Omental fat pad (tissue), 4 donors: ENCODE data around the gene MAP2K1. TPM values are rescaled to one million over a fixed set of nuclear protein-coding genes. Genes with fewer than 3 reads are reported as not detected.
"Not testable (repeated sequence)": the region's sequence is repeated elsewhere in the genome, so short reads cannot be mapped to it uniquely, and the experiment has no call there.

Experiments used
- ATAC-seq: fragments of 150-250 bp; one replicate; pipeline ENCODE4 v1.9.1; 2016; ENCODE audit warnings: mild to moderate bottlenecking, moderate library complexity; ENCODE audit not compliant: low FRiP score
- DNase-seq: peaks from one replicate; pipeline ENCODE4 v3.0.0-alpha.2; 2019; ENCODE audit warnings: low spot score
- CTCF ChIP-seq, 3 donors: fragments of 450-650 bp; IDR thresholded peaks; one replicate each; pipeline ENCODE4 v1.5.1; 2016 to 2017; ENCODE audit warnings: antibody characterized with exemption in 3 of 3, mild to moderate bottlenecking in 3 of 3, moderate library complexity in 2 of 3
- total RNA-seq, 4 donors: library from RNA; depleted of rRNA; stranded (reverse); fragments of >200 nt; gene quantifications; one replicate each; pipeline ENCODE4 v1.1.0, GENCODE V29; 2016

The MAP2K1 gene
- total RNA-seq, 4 donors from 2014 or later = 49.3 to 63.2 (median 59.6) TPM

DNA sequence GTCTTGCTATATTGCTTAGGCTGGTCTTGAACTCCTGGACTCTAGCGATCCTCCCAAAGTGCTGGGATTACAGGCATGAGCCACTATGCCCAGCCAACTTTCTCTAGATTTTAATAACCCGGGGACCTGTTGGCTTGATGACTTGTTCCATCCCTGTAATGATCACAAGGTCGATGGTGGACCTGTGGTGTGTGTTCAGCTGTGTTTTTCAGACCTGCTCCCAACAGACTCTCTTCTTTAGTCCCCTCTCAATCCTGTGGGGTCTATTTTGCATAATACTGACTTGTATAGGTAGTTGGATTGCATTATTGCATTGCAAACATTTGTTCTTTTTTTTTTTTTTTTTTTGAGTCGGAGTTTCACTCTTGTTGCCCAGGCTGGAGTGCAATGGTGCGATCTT lies 1.9 kb downstream of the MAP2K1 start:
- no peak for DNase-seq
- no peak for TF ChIP-seq CTCF (IDR thresholded peaks at IDR 0.05)

DNA sequence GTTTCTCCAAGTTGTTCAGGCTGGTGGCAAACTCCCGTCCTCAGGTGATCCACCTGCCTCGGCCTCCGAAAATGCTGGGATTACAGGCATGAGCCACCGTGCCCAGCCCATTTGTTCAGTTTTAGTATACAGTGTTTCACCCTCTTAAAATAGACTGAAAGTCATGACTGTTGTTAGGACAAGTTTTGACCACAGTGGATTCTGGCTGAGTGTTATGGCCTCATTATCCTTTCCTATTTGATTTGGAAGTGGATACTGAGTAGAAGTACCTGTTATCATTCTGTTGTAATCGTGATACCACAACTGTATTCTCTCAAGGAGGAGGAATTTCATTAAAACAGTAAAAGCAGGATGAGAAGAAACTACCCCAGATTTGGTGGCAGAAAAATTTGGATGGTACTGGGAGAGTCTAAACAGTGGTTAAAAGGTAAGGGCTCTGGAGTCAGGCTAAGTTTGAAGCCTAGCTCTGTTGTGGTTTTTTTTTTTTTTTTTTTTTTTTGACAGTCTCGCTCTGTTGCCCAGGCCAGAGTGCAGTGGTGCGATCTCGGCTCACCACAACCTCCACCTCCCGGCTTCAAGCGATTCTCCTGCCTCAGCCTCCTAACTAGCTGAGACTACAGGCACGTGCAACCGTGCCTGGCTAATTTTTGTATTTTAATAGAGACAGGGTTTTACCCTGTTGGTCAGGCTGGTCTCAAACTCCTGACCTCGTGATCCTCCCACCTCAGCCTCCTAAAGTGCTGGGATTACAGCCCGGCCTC lies 2.6 kb downstream of the MAP2K1 start:
- no peak for TF ChIP-seq CTCF (IDR thresholded peaks at IDR 0.05)
- ATAC-seq = no peak
- no peak for DNase-seq

More for the DNA sequence above, 1.9 kb downstream of the MAP2K1 start:
- ATAC-seq = no peak

DNA sequence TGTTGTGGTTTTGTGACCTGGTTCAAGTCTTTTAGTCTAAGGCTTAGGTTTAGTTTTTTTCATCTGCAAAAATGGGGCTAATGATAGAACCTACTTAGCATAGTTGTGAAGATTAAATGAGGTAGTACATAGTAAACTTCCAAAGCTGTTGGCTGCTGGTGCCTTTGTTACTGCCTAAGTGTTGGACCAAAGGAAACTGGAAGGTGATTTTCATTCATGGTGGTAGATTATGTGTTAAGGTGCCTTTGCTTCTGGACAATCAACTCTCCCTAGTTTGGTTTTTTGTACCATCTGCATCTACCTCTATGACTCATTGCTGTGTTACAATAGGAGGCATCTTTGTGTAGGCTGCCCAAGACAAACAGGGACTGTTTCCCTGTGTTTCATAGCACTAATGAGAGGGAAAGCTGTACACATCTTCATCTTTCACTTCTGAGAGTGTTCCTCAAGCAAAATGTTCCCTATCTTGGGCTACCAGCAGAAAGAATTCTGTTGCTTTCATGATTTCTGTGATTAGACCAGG lies 3.2 kb downstream of the MAP2K1 start:
- DNase-seq (no peak), ATAC-seq (no peak)
- TF ChIP-seq CTCF (IDR thresholded peaks at IDR 0.05) = no peak

DNA sequence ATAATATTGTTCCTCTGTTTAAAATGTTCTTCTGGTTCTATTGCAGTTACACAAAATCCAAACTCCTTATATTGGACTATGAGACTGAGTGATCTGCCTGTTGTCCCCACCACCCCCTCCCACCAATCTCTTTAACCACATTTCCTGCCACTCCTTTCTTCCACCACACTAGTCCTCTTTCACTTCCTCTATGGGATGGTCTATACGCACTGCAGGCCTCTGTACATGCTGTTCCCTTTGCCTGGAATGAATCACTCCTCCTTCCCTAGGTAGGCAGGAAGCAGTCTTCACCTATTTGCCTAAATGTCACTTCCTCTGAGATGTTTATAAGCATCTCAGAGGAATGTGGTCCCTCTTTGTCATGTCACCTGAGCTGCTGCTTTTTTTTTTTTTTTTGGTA lies 4.0 kb downstream of the MAP2K1 start:
- DNase-seq (no peak), ATAC-seq (no peak)
- no peak for TF ChIP-seq CTCF (IDR thresholded peaks at IDR 0.05)

DNA sequence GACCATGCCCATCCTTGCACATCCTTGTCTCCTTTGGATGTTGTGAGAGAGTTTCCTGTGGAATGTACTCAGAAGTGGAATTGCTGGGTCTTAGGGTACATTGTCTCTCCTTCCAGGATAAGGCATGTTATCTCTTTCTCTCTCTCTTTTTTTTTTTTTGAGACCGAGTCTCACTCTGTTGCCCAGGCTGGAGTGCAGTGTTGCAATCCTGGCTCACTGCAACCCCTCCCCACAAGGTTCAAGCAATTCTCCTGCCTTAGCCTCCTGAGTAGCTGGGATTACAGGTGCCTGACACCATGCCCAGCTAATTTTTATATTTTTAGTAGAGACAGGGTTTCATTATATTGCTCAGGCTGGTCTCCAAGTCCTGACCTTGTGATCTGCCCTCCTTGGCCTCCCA lies 6.3 kb downstream of the MAP2K1 start:
- ATAC-seq, DNase-seq: not testable (repeated sequence)

DNA sequence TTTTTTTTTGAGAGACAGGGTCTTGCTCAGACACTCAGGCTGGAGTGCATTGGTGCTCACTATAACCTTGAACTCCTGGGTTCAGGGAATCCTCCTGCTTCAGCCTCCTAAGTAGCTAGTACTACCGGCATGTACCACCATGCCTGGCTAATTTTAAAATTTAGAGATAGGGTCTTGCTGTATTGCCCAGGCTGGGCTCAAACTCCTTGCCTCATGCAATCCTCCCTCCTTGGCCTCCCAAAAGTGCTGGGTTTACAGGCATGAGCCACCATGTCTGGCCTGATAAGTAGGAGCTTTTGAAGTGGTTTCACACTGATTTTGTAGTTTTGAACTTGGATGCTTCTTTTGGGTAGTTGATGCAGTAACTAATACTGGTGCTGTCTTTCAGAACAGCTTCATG lies 7.8 kb downstream of the MAP2K1 start:
- no peak for TF ChIP-seq CTCF (IDR thresholded peaks at IDR 0.05)
- DNase-seq (no peak), ATAC-seq (no peak)

GRCh38 chr15:66394915-66395314 lies 8.2 kb downstream of the MAP2K1 start:
- no peak for DNase-seq
- TF ChIP-seq CTCF (IDR thresholded peaks at IDR 0.05) = no peak
- no peak for ATAC-seq
